NCI-H2029 (cell line): ENCODE data around the gene ADCY1.

ENCODE experiments used
- DNase-seq: peaks from one replicate; lab custom pipeline; 2025; lab: John Stamatoyannopoulos, UW

Gene ADCY1

GRCh38 chr7:45695249-45695995, 121.3 kb downstream of the ADCY1 start:
- DNase-seq, result no peak

DNA sequence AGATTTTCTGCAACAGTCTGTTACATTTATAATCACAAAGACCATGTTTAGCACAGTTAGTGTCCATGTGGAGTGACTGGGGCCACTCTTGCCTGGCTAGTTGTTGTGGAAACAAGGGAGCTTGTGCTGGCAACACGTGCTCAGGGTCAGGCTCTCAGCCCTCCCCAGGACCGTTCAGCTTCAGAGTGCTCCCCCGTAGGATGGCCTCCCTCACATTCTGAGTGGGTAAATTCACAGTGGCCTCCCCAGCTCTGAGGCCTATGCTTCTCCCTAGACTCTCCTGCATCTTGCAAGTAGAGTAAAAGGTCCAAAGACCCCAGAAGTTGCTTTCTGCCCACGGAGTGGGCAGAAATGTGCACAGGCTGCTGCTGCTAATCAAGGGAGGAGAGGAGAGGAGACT, 122.3 kb downstream of the ADCY1 start:
- DNase-seq, result no peak

DNA sequence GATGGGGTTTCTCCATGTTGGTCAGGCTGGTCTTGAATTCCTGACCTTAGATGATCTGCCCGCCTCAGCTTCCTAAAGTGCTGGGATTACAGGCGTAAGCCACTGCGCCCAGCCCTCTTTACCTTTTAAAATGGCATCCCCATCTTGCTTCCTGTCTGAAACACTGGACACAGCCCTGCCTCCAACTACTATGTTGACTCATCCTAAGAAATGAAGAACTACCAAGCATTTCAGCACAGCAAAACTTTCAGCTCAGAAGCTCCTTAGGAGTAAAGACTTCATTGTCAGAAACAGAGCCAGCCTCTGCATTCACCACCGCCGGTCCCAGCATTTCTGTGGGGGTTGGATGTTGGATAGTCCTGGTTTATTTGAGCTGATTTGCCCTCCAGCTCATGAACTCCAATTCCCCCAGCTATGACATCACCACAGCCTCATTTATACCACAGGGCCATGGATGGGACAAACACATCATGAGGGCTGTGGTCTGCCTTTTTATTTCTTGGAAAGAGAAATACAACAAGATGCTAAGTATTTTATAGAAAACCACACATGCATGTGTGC, 123.5 kb downstream of the ADCY1 start:
- DNase-seq, result no peak

DNA sequence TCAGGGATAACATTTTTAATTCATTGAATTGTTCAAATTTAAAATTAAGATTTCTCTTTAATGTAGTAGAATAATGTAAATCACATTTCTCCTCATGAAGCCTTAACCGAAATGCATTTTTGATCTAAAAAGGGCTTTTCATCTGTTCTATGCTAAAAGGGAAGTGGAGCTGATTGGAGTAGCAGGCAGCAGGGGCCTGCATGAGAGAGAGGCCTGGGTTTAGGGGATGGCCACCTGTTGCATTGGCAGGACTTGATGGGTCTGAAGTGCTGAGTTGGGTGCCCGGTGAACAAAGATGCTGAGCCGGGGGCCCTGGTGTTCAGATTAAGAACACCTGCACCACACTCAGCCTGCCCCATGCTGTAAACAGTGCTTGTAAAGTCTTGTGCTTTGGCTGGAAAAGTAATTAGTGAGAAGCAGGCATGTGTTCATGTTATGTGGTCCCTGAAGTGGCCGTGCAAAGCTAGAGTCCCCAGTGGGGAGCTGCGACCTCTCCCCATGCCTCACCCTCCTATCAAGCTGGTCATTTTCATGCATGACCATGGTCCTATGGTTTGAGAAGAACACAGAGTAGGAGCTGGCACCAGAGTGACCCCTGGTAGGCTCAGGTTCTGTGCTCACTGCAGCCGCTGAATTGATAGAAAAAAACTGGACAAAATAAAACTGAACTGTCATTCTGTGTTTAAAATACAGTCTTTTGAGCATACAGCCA, 124.3 kb downstream of the ADCY1 start:
- DNase-seq, result no peak

GRCh38 chr7:45699015-45699309, 124.8 kb downstream of the ADCY1 start:
- no peak for DNase-seq

DNA sequence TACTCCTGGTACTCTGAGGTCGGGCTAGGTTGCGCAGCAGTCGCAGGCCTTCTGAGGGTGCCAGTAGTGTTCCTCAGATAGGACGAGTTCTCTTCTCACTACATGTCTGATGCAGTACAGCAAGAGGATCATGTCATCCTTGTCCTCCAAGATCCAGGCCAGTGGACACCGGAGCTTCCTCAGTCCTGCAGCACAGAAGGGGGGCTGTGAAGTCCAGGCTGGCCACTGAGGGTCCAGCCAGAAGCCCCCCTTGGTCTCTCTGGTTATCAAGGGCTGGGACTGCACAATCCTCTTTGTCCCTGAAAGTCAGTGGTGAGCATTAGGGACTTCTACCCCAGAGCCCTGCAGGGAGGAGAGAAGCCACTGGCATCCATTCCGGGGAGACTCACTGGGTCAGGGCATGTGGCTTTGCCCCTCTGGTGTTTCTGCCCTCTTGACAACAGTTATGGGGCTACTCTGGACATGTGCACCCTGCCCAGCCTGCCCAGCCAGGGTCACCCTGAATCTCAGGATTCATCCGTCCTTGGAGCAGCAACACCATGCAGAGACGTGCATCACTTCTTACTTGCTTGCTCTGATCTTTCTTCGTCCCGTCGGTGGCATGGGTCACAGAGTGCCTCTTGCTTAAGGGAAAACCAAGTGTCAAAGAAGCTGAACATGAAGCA, 125.7 kb downstream of the ADCY1 start:
- DNase-seq, result no peak

DNA sequence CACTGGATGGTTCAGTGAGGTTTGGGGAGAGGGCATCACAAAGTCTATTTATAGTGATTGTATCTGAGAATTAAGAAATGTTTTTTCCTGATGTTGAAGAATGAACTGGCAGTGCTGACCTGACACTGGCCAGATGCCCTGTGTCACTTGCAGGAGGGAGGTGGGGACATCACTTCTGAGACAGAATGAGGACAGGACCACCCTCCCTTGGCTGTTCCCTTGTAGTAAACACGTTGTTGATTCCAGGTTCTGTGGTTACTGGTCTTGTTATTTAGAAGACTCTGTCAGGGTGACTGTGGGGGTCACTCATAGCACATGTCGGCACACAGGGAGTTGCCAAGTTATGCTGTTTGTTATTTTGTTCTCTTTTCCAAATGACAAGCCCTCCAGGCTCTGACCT, 126.4 kb downstream of the ADCY1 start:
- no peak for DNase-seq

- DNase-seq, result no peak
These were observed 127.7 kb downstream of the ADCY1 start for GRCh38 chr7:45701701-45702510.

DNA sequence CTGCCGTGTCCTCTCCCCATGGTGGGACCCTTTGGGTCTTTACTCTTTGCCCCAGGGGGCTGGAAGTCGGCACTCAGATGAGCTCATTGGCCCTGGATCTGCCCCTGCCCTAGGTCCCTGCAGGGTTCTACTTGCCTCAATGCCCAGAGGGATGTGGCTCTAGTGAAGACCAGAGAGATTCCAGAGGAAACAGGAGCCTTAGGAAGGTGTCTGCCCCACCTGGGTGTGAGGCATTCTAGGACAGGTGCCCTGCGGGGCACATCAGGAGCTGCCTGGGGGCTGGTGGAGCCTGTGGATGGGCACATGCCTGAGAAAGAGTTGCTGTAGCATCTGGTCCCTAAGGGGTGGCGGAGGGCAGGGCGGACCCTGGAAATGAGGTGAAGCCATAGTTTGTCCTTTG, 128.6 kb downstream of the ADCY1 start:
- DNase-seq, result no peak

GRCh38 chr7:45703373-45703821, 129.2 kb downstream of the ADCY1 start:
- no peak for DNase-seq

DNA sequence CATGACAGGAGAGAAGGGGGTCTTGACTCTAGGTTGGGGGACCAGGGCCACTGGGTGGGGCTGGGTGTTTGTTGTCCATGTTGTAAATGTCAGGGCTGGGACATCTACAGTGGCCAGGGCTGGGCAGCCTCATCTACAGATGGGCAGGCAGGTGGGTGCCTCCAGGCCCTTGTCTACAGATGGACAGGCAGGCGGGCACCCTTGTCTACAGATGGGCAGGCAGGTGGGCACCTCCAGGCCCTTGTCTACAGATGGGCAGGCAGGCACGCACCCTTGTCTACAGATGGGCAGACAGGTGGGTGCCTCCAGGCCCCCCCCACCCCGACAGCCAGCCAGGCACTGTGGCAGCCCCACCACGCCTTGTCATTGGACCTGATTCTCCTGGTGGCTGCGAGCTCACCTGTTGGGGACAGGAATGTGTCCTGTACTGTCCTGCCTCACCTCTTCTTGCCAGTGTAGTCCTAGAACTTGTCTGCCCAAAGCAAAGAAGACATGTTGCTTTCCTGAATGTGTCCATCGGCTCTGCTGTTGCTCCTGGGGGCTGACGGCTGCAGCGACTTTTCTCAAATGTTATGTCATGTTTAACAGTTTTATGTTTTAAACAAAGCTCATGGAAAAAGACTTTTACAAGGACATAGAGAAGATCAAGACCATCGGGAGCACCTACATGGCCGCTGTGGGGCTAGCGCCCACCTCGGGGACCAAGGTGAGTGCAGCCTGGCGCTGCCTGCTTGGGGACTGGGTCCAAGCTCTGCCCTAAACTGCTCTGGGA, 129.9 kb downstream of the ADCY1 start:
- DNase-seq, result no peak

GRCh38 chr7:45704683-45705016, 130.5 kb downstream of the ADCY1 start:
- no peak for DNase-seq

- DNase-seq, result no peak
These were observed 134.1 kb downstream of the ADCY1 start for GRCh38 chr7:45708046-45708950.

DNA sequence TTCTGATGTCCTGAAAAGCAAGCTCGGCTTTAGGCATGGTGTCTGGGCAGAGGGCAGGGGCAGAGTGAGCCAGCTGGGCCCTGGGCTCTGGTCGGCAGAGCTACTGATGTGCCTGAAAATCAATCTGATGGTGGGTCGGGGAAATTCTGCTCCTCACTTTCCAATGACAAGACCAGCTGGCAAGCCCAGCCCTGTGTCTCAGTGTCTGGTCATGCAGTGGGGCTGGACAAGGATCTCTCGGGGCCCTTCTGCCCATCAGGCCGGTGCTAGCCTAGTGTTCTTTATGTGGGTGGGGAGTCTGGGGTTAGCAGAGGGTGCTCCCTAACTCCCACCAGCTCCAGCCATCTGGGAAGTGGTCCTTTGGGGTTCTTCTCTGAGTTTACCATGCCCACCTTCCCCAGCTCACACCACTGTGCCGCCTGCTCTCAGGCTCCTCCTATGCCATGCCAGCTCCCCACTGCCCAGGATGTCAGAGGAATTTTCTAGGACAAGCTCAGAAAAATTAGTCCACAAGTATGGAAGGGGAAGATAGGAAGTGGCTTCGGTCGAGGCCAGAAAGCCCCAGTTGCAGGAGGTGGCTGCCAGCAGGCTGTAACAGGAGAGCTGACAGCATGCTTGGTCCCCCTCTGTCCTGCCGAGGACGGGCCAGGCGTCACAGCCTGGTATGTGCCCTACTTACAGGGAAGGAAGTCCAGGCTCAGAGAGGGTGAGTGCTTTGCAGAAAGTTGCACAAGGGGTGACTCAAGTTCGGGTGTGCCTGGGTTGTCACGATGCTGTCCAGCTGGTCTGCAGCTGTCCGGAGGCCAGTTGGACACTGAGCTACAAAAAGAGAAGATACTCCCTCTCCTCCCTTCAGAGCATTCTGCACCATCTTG, 135.2 kb downstream of the ADCY1 start:
- DNase-seq, result no peak

- no peak for DNase-seq
These were observed 136.3 kb downstream of the ADCY1 start for GRCh38 chr7:45710271-45711160.

GRCh38 chr7:45711161-45711490, 137.0 kb downstream of the ADCY1 start:
- no peak for DNase-seq

DNA sequence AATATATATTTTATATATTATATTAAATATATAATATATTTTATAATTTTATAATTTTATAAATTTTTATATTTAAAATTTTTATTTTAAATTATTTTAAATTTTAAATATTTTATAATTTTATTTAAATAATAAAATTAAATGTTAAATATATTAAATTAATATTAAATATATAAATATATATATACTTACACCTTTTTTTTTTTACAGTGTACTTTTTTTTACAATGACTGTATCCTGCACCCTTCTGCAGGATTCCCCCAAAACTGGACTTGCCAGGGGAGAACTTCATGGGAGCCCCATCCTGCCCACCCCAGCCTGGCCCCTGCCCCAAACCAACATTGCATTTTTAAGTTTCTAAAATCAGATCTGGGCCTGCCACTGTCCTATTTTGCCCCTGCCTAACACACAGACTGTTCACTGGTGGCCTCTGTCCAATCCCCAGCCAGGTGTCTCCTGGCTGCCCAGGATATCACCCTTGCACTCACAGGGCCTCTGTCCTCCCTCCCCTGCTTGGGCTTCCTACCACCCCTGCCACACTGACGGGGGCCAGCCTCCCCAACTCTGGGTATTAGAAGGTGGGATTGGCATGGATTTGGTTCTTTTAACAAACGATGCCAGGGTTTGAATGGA, 138.0 kb downstream of the ADCY1 start:
- no peak for DNase-seq
